HEK293 (cell line): ENCODE results near the gene UGT2B7.

ENCODE experiments used
- CTCF ChIA-PET: fragments of 350-600 bp; formaldehyde crosslinking; extraction: SDS; loops from one replicate; lab custom pipeline; 2021; ENCODE audit warnings: antibody characterized with exemption; lab: Yijun Ruan, JAX
- POLR2A ChIA-PET: fragments of 300-600 bp; formaldehyde crosslinking; extraction: SDS; loops from one replicate; lab custom pipeline; 2020; ENCODE audit warnings: antibody characterized with exemption, inconsistent platforms; lab: Yijun Ruan, JAX
- H3K27ac ChIP-seq: fragments of 200-500 bp; sonication (Bioruptor generic); 2 replicates; pipeline ENCODE4 v1.5.1; 2014; ENCODE audit warnings: low read depth, low read length, control low read depth, inconsistent platforms; ENCODE audit errors: extremely low read depth
- H3K36me3 ChIP-seq, 2 experiments: fragments of 200-500 bp in 1 of 2; sonication (Bioruptor generic) in 1 of 2; 1 replicate in 1 of 2; 2 replicates in 1 of 2; pipeline ENCODE4 v1.5.1; 2014 to 2017; ENCODE audit warnings: inconsistent platforms in 2 of 2, low read length in 2 of 2; ENCODE audit not compliant: control insufficient read depth in 2 of 2, insufficient read depth in 1 of 2
- H3K4me1 ChIP-seq: fragments of 200-500 bp; sonication (Bioruptor generic); 2 replicates; pipeline ENCODE4 v1.5.1; 2014; ENCODE audit warnings: mild to moderate bottlenecking, low read length, inconsistent platforms; ENCODE audit not compliant: control insufficient read depth, insufficient read depth
- H3K4me3 ChIP-seq: 2 replicates; pipeline ENCODE4 v1.5.1; 2011; ENCODE audit warnings: low read depth, mild to moderate bottlenecking, control low read depth, low read length, moderate library complexity
- H3K9me3 ChIP-seq: fragments of 200-500 bp; sonication (Bioruptor generic); 2 replicates; pipeline ENCODE4 v1.5.1; 2014; ENCODE audit warnings: low read depth, low read length, inconsistent platforms; ENCODE audit not compliant: control insufficient read depth, insufficient read depth
- BCL6B ChIP-seq: fragments of 450-650 bp; formaldehyde crosslinking; IDR thresholded peaks from 2 replicates; pipeline ENCODE4 v1.5.1; 2017; ENCODE audit warnings: missing biosample characterization, missing genetic modification characterization
- HIC1 ChIP-seq: fragments of 450-650 bp; formaldehyde crosslinking; IDR thresholded peaks from 2 replicates; pipeline ENCODE4 v1.5.1; 2016; ENCODE audit warnings: missing biosample characterization, missing genetic modification characterization
- HOXA7 ChIP-seq: sonication (generic); formaldehyde crosslinking; IDR thresholded peaks from 2 replicates; pipeline ENCODE4 v1.8.1; 2022; ENCODE audit warnings: missing genetic modification reagents, borderline replicate concordance
- HOXC10 ChIP-seq: sonication (generic); formaldehyde crosslinking; IDR thresholded peaks from 2 replicates; pipeline ENCODE4 v1.8.1; 2023; ENCODE audit warnings: mild to moderate bottlenecking, missing genetic modification reagents
- PBX3 ChIP-seq: sonication (generic); formaldehyde crosslinking; IDR thresholded peaks from 2 replicates; pipeline ENCODE4 v1.8.1; 2022; ENCODE audit warnings: mild to moderate bottlenecking, moderate library complexity, missing genetic modification reagents
- REPIN1 ChIP-seq: fragments of 450-650 bp; formaldehyde crosslinking; IDR thresholded peaks from 2 replicates; pipeline ENCODE4 v1.5.1; 2017; ENCODE audit warnings: missing biosample characterization, missing genetic modification characterization, low read depth
- SETDB1 ChIP-seq: IDR thresholded peaks from one replicate; pipeline ENCODE4 v1.6.1; 2017; ENCODE audit warnings: mild to moderate bottlenecking, low read length, moderate library complexity, mixed read lengths; ENCODE audit not compliant: insufficient read length
- SP3 ChIP-seq: fragments of 450-650 bp; formaldehyde crosslinking; IDR thresholded peaks from 2 replicates; pipeline ENCODE4 v1.5.1; 2016; ENCODE audit warnings: missing biosample characterization, missing genetic modification characterization
- ZBTB1 ChIP-seq: fragments of 450-650 bp; formaldehyde crosslinking; IDR thresholded peaks from 2 replicates; pipeline ENCODE4 v1.5.1; 2016; ENCODE audit warnings: missing biosample characterization, missing genetic modification characterization
- ZBTB17 ChIP-seq: fragments of 450-650 bp; formaldehyde crosslinking; IDR thresholded peaks from 2 replicates; pipeline ENCODE4 v1.5.1; 2016; ENCODE audit warnings: missing biosample characterization, missing genetic modification characterization
- ZBTB20 ChIP-seq: fragments of 450-650 bp; formaldehyde crosslinking; IDR thresholded peaks from 2 replicates; pipeline ENCODE4 v1.5.1; 2016; ENCODE audit warnings: missing biosample characterization, missing genetic modification characterization
- ZBTB26 ChIP-seq: fragments of 450-650 bp; formaldehyde crosslinking; optimal IDR thresholded peaks from 2 replicates; pipeline ENCODE3; 2016; ENCODE audit warnings: missing biosample characterization, mild to moderate bottlenecking, missing genetic modification characterization
- ZBTB44 ChIP-seq: fragments of 450-650 bp; IDR thresholded peaks from 2 replicates; pipeline ENCODE4 v1.5.1; 2018; ENCODE audit warnings: missing biosample characterization, mild to moderate bottlenecking, missing genetic modification characterization
- ZBTB8A ChIP-seq: fragments of 450-650 bp; formaldehyde crosslinking; IDR thresholded peaks from 2 replicates; pipeline ENCODE4 v1.5.1; 2016; ENCODE audit warnings: missing biosample characterization, missing genetic modification characterization
- ZNF169 ChIP-seq: fragments of 450-650 bp; formaldehyde crosslinking; IDR thresholded peaks from 2 replicates; pipeline ENCODE4 v1.5.1; 2016; ENCODE audit warnings: missing biosample characterization, missing genetic modification characterization
- ZNF280D ChIP-seq: fragments of 450-650 bp; formaldehyde crosslinking; IDR thresholded peaks from 2 replicates; pipeline ENCODE4 v1.5.1; 2016; ENCODE audit warnings: missing biosample characterization, missing genetic modification characterization
- ZNF48 ChIP-seq: fragments of 450-650 bp; formaldehyde crosslinking; IDR thresholded peaks from 2 replicates; pipeline ENCODE4 v1.5.1; 2016; ENCODE audit warnings: missing biosample characterization, missing genetic modification characterization
- ZNF514 ChIP-seq: fragments of 450-650 bp; formaldehyde crosslinking; IDR thresholded peaks from 2 replicates; pipeline ENCODE4 v1.5.1; 2016; ENCODE audit warnings: missing biosample characterization, missing genetic modification characterization
- ZNF530 ChIP-seq: fragments of 450-650 bp; formaldehyde crosslinking; IDR thresholded peaks from 2 replicates; pipeline ENCODE4 v1.5.1; 2016; ENCODE audit warnings: low read depth, missing biosample characterization, missing genetic modification characterization
- ZNF580 ChIP-seq: fragments of 450-650 bp; formaldehyde crosslinking; IDR thresholded peaks from 2 replicates; pipeline ENCODE4 v1.5.1; 2016; ENCODE audit warnings: missing biosample characterization, missing genetic modification characterization
- ZNF658 ChIP-seq: fragments of 450-650 bp; formaldehyde crosslinking; IDR thresholded peaks from 2 replicates; pipeline ENCODE4; 2016; ENCODE audit warnings: missing biosample characterization, missing genetic modification characterization
- ZNF670 ChIP-seq: fragments of 450-650 bp; formaldehyde crosslinking; IDR thresholded peaks from 2 replicates; pipeline ENCODE4 v1.5.1; 2016; ENCODE audit warnings: missing biosample characterization, missing genetic modification characterization, low read depth
- ZNF776 ChIP-seq: fragments of 450-650 bp; formaldehyde crosslinking; IDR thresholded peaks from 2 replicates; pipeline ENCODE4 v1.5.0; 2017; ENCODE audit warnings: missing biosample characterization, missing genetic modification characterization, borderline replicate concordance

The UGT2B7 gene

GRCh38 chr4:69088473-69088872 is 7.8 kb upstream of the UGT2B7 start:
- H3K4me1 ChIP-seq, result no peaks in the 10 kb centered on the region
- ChIA-PET POLR2A (no interaction called here), CTCF (no interaction called here)

GRCh38 chr4:69089388-69089787 is 6.9 kb upstream of the UGT2B7 start:
- Histone ChIP-seq H3K4me1 (no peaks in the 10 kb centered on the region), H3K36me3 (no peaks in the 10 kb centered on the region), H3K9me3 (no peaks in the 10 kb centered on the region), H3K4me3 (no peak overlapping the region), H3K27ac (no peak overlapping the region)
- ChIA-PET CTCF (no interaction called here), POLR2A (no interaction called here)
- TF ChIP-seq SETDB1 (no peak), ZNF658 (tag by site-specific recombination) (no peak), ZBTB1 (no peak), HOXC10 (CRISPR knock-in tag) (no peak), ZNF776 (no peak), ZNF530 (no peak)

More at GRCh38 chr4:69088473-69088872, 7.8 kb upstream of the UGT2B7 start:
- Histone ChIP-seq H3K4me3 (no peak overlapping the region), H3K9me3 (no peaks in the 10 kb centered on the region), H3K36me3 (no peaks in the 10 kb centered on the region), H3K27ac (no peak overlapping the region)
- no peak for TF ChIP-seq ZNF670 (tag by site-specific recombination)
- no peak for TF ChIP-seq ZBTB8A (tag by site-specific recombination)
- no peak for TF ChIP-seq ZNF169 (tag by site-specific recombination)
- no peak for TF ChIP-seq ZNF580 (tag by site-specific recombination)
- no peak for TF ChIP-seq ZNF48 (tag by site-specific recombination)
- no peak for TF ChIP-seq BCL6B (tag by site-specific recombination)
- no peak for TF ChIP-seq ZBTB20 (tag by site-specific recombination)
- no peak for TF ChIP-seq HIC1
- TF ChIP-seq, all 188 proteins: peak for 0

- CTCF ChIA-PET, result no interaction called here
- POLR2A ChIA-PET, result no interaction called here
- Histone ChIP-seq H3K36me3 (no peaks in the 10 kb centered on the region), H3K27ac (no peak overlapping the region), H3K4me1 (no peaks in the 10 kb centered on the region), H3K4me3 (no peak overlapping the region), H3K9me3 (no peaks in the 10 kb centered on the region)
- TF ChIP-seq REPIN1 (no peak), ZBTB26 (tag by site-specific recombination) (no peak), ZBTB17 (tag by site-specific recombination) (no peak), ZNF280D (tag by site-specific recombination) (no peak), PBX3 (CRISPR knock-in tag) (no peak), SP3 (tag by site-specific recombination) (no peak), HOXA7 (CRISPR knock-in tag) (no peak), ZNF514 (no peak), HOXC10 (CRISPR knock-in tag) (no peak), ZBTB44 (tag by site-specific recombination) (no peak)
Measured at GRCh38 chr4:69092190-69092589, 4.1 kb upstream of the UGT2B7 start.
